ENCODE measurements around the gene ADGRE2. TPM values are rescaled to one million over a fixed set of nuclear protein-coding genes. Genes with fewer than 3 reads are reported as not detected.
A peak's percentile ranks its signal among the peaks of the same experiment; 100 is the strongest.

The ADGRE2 gene
- total RNA-seq, 4 donors from 2014 or later, result 8.1 to 14.3 (median 12.9) TPM

- WGBS, result 90% methylated on average over 5 of the region's 8 CpGs
Measured at GRCh38 chr19:14772467-14772866, 5.9 kb downstream of the ADGRE2 start.

GRCh38 chr19:14770944-14771839, 7.2 kb downstream of the ADGRE2 start:
- no peak overlapping the region for H3K27ac ChIP-seq
- no peak overlapping the region for H3K4me3 ChIP-seq
- peaks cover 3% of the 10 kb centered on the region for H3K4me1 ChIP-seq
- WGBS, result 83% methylated on average over 11 of the region's 11 CpGs
- H3K9me3 ChIP-seq, result no peaks in the 10 kb centered on the region
- peaks cover 6% of the 10 kb centered on the region for H3K36me3 ChIP-seq
- TF ChIP-seq POLR2A (IDR thresholded peaks at IDR 0.05), result no peak
- peak in 1 of 2 donors; percentile 65 for DNase-seq (ENCODE audit: low spot score in 2 of 2)
- no peaks in the 10 kb centered on the region for H3K27me3 ChIP-seq

More at GRCh38 chr19:14772467-14772866, 5.9 kb downstream of the ADGRE2 start:
- H3K4me3 ChIP-seq, result no peak overlapping the region
- TF ChIP-seq POLR2AphosphoS5 (IDR thresholded peaks at IDR 0.05) (no peak), POLR2A (IDR thresholded peaks at IDR 0.05) (no peak), CTCF (IDR thresholded peaks at IDR 0.05) (no peak), EP300 (IDR thresholded peaks at IDR 0.05) (no peak)
- no peaks in the 10 kb centered on the region for H3K9me3 ChIP-seq
- peaks cover 13% of the 10 kb centered on the region for H3K4me1 ChIP-seq
- no peak for DNase-seq (ENCODE audit: low spot score in 2 of 2)
- no peak overlapping the region for H3K27ac ChIP-seq
- H3K27me3 ChIP-seq, result no peaks in the 10 kb centered on the region
- peaks cover 6% of the 10 kb centered on the region for H3K36me3 ChIP-seq

- peaks cover 6% of the 10 kb centered on the region for H3K36me3 ChIP-seq
- no peaks in the 10 kb centered on the region for H3K27me3 ChIP-seq
- WGBS, result 82% methylated on average over 5 of the region's 5 CpGs
- peak in 1 of 2 donors; percentile 29 for DNase-seq (ENCODE audit: low spot score in 2 of 2)
- no peaks in the 10 kb centered on the region for H3K9me3 ChIP-seq
- H3K4me1 ChIP-seq, result no peaks in the 10 kb centered on the region
- H3K4me3 ChIP-seq, result no peak overlapping the region
- TF ChIP-seq CTCF (IDR thresholded peaks at IDR 0.05) (no peak), EP300 (IDR thresholded peaks at IDR 0.05) (no peak), POLR2AphosphoS5 (IDR thresholded peaks at IDR 0.05) (no peak), POLR2A (IDR thresholded peaks at IDR 0.05) (no peak)
- no peak overlapping the region for H3K27ac ChIP-seq
Measured at GRCh38 chr19:14770136-14770535, 8.2 kb downstream of the ADGRE2 start.

DNA sequence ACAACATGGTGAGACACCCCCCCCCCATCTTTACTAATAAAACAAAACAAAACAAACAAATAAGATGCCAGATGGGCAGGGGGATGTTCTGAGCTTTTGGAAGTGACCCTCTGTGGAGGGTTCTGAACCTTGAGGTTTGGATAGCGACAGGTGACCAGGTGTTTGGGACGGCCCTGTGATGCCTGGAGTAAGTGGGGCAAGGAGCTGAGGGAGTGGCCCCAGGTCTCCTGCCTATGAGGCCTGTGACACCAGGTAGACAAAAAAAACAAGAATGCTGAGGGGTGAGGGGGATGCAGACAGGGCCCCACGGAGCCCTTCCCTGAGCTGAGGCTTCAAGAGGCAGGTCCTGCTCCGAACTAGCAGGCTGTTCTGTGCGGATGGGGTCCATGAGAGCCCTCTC, 9.2 kb downstream of the ADGRE2 start:
- H3K9me3 ChIP-seq, result no peaks in the 10 kb centered on the region
- peak in 1 of 2 donors; percentile 49 for DNase-seq (ENCODE audit: low spot score in 2 of 2)
- H3K36me3 ChIP-seq, result peaks cover 6% of the 10 kb centered on the region
- 74% methylated on average over 5 of the region's 5 CpGs for WGBS
- H3K27me3 ChIP-seq, result no peaks in the 10 kb centered on the region
- TF ChIP-seq POLR2A (IDR thresholded peaks at IDR 0.05) (no peak), CTCF (IDR thresholded peaks at IDR 0.05) (no peak), EP300 (IDR thresholded peaks at IDR 0.05) (no peak)
- no peaks in the 10 kb centered on the region for H3K4me1 ChIP-seq
- H3K4me3 ChIP-seq, result no peak overlapping the region
- H3K27ac ChIP-seq, result no peak overlapping the region

DNA sequence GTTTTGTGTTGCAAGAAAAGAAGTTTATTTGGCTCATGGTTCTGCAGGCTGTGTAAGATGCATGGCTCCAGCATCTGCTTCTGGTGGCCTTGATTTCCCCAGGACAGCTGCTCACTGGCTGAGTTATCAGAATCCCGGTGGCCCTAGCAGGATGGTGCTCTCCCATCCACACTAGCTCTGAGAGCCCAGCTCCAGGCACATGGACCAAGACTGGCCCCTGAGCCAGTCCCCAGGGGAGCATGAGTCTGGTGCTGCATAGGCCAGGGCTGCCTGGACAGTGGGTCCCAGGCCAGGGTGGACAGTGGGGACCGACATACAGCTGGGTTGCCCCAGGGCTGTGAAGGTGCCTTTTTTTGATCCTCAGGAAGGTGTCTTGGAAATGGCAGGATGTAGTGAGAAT, 10.4 kb downstream of the ADGRE2 start:
- H3K4me3 ChIP-seq, result no peak overlapping the region
- 88% methylated on average over 2 of the region's 2 CpGs for WGBS

More for the DNA sequence above, 10.4 kb downstream of the ADGRE2 start:
- Histone ChIP-seq H3K27me3 (no peaks in the 10 kb centered on the region), H3K27ac (no peak overlapping the region), H3K4me1 (no peaks in the 10 kb centered on the region), H3K9me3 (no peaks in the 10 kb centered on the region), H3K36me3 (peaks cover 6% of the 10 kb centered on the region)
- TF ChIP-seq POLR2A (IDR thresholded peaks at IDR 0.05), result no peak
- no peak for TF ChIP-seq POLR2AphosphoS5 (IDR thresholded peaks at IDR 0.05)
- no peak for TF ChIP-seq EP300 (IDR thresholded peaks at IDR 0.05)
- no peak for TF ChIP-seq CTCF (IDR thresholded peaks at IDR 0.05)
- DNase-seq (ENCODE audit: low spot score in 2 of 2), result peak; percentile 31 to 37

Data from suprapubic skin (tissue), 4 donors.